ENCODE measurements around the gene DCST1. TPM values are rescaled to one million over a fixed set of nuclear protein-coding genes. Genes with fewer than 3 reads are reported as not detected.
A peak's percentile ranks its signal among the peaks of the same experiment; 100 is the strongest.

Gene DCST1
- total and polyA plus RNA-seq, 2 of the 13 experiments (the other 11 are each of a cell fraction or from before 2014, with no cell fraction given), result 0.04 TPM; not detected in 1

DNA sequence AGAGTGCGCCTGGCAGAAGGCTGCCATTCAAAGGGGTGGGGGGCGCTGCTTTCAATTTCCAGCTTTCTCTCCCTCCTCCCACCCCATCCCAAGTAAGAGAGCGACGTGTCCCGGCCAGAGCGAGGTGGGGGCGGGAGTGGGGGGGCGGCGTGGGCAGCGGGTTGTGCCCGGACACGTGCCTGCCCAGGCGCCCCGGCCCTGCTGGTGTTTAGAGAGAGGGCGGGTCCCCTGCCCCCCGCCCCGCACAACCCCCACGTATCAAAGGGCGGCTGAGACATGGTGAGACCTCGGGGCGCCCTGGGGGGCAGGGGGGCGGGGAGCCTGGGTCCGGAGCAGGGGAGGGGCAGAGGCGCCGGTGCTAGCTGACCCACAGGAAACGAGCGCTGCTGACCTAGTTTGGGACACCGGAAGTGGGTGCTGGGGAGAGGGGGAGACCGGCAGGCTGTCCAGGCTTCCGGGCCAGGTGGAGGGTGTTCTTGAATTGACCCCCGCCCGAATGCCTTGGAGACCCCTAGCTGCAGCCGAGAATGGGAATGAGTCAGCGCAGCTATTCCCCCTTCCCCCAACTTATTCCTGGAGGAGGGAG, 29.8 kb upstream of the DCST1 start (continued):
- TF ChIP-seq, protein P1, sequence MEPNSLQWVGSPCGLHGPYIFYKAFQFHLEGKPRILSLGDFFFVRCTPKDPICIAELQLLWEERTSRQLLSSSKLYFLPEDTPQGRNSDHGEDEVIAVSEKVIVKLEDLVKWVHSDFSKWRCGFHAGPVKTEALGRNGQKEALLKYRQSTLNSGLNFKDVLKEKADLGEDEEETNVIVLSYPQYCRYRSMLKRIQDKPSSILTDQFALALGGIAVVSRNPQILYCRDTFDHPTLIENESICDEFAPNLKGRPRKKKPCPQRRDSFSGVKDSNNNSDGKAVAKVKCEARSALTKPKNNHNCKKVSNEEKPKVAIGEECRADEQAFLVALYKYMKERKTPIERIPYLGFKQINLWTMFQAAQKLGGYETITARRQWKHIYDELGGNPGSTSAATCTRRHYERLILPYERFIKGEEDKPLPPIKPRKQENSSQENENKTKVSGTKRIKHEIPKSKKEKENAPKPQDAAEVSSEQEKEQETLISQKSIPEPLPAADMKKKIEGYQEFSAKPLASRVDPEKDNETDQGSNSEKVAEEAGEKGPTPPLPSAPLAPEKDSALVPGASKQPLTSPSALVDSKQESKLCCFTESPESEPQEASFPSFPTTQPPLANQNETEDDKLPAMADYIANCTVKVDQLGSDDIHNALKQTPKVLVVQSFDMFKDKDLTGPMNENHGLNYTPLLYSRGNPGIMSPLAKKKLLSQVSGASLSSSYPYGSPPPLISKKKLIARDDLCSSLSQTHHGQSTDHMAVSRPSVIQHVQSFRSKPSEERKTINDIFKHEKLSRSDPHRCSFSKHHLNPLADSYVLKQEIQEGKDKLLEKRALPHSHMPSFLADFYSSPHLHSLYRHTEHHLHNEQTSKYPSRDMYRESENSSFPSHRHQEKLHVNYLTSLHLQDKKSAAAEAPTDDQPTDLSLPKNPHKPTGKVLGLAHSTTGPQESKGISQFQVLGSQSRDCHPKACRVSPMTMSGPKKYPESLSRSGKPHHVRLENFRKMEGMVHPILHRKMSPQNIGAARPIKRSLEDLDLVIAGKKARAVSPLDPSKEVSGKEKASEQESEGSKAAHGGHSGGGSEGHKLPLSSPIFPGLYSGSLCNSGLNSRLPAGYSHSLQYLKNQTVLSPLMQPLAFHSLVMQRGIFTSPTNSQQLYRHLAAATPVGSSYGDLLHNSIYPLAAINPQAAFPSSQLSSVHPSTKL (CRISPR knock-in tag; IDR thresholded peaks at IDR 0.05), result peak; percentile 29; the same call in 1 of the 2 replicates
- TF ChIP-seq ZNF446 (CRISPR knock-in tag; IDR thresholded peaks at IDR 0.05) (no peak), MYC (CRISPR knock-in tag; IDR thresholded peaks at IDR 0.05; ENCODE audit: borderline replicate concordance) (peak; percentile 89), CBX2 (IDR thresholded peaks at IDR 0.05; ENCODE audit: low read depth, low read length) (no peak), CBX2 (CRISPR knock-in tag; IDR thresholded peaks at IDR 0.05; ENCODE audit: low read depth) (no peak), WIZ (CRISPR knock-in tag; IDR thresholded peaks at IDR 0.05) (no peak), ZEB1 (IDR thresholded peaks at IDR 0.05; ENCODE audit: insufficient replicate concordance, low read depth) (no peak), FOSL1 (CRISPR knock-in tag; IDR thresholded peaks at IDR 0.05; ENCODE audit: borderline replicate concordance) (no peak), U2AF2 (IDR thresholded peaks at IDR 0.05; ENCODE audit: low read depth, low read length) (no peak), HMGA1 (CRISPR knock-in tag; conservative IDR thresholded peaks at IDR 0.05) (no peak), FOXA3 (CRISPR knock-in tag; IDR thresholded peaks at IDR 0.05) (0 out of 2 replicates have a peak, but pooled peaks have one; percentile 34), ZNF619 (CRISPR knock-in tag; IDR thresholded peaks at IDR 0.05) (no peak), NR3C1 (CRISPR knock-in tag; IDR thresholded peaks at IDR 0.05) (no peak), GLMP (CRISPR knock-in tag; IDR thresholded peaks at IDR 0.05; ENCODE audit: borderline replicate concordance) (no peak), ZNF431 (CRISPR knock-in tag; IDR thresholded peaks at IDR 0.05; ENCODE audit: borderline replicate concordance, low read depth) (0 out of 2 replicates have a peak, but pooled peaks have one; percentile 0), ZNF510 (CRISPR knock-in tag; IDR thresholded peaks at IDR 0.05; ENCODE audit: low read depth) (no peak), ISL2 (CRISPR knock-in tag; IDR thresholded peaks at IDR 0.05) (0 out of 2 replicates have a peak, but pooled peaks have one; percentile 33), ZNF598 (CRISPR knock-in tag; IDR thresholded peaks at IDR 0.05; ENCODE audit: borderline replicate concordance) (no peak), NR1H2 (CRISPR knock-in tag; IDR thresholded peaks at IDR 0.05; ENCODE audit: borderline replicate concordance, low read depth) (no peak), ERF (CRISPR knock-in tag; IDR thresholded peaks at IDR 0.05) (0 out of 2 replicates have a peak, but pooled peaks have one; percentile 12), KAT8 (CRISPR knock-in tag; IDR thresholded peaks at IDR 0.05) (0 out of 2 replicates have a peak, but pooled peaks have one; percentile 31)
- TF ChIP-seq, protein P2, sequence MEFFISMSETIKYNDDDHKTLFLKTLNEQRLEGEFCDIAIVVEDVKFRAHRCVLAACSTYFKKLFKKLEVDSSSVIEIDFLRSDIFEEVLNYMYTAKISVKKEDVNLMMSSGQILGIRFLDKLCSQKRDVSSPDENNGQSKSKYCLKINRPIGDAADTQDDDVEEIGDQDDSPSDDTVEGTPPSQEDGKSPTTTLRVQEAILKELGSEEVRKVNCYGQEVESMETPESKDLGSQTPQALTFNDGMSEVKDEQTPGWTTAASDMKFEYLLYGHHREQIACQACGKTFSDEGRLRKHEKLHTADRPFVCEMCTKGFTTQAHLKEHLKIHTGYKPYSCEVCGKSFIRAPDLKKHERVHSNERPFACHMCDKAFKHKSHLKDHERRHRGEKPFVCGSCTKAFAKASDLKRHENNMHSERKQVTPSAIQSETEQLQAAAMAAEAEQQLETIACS (CRISPR knock-in tag; IDR thresholded peaks at IDR 0.05), result no peak
- TF ChIP-seq, protein P3, sequence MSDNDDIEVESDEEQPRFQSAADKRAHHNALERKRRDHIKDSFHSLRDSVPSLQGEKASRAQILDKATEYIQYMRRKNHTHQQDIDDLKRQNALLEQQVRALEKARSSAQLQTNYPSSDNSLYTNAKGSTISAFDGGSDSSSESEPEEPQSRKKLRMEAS (IDR thresholded peaks at IDR 0.05), result peak; percentile 67; the same call in 1 of the 2 replicates
- TF ChIP-seq, protein P4, sequence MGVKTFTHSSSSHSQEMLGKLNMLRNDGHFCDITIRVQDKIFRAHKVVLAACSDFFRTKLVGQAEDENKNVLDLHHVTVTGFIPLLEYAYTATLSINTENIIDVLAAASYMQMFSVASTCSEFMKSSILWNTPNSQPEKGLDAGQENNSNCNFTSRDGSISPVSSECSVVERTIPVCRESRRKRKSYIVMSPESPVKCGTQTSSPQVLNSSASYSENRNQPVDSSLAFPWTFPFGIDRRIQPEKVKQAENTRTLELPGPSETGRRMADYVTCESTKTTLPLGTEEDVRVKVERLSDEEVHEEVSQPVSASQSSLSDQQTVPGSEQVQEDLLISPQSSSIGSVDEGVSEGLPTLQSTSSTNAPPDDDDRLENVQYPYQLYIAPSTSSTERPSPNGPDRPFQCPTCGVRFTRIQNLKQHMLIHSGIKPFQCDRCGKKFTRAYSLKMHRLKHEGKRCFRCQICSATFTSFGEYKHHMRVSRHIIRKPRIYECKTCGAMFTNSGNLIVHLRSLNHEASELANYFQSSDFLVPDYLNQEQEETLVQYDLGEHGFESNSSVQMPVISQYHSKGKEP (CRISPR knock-in tag; IDR thresholded peaks at IDR 0.05), result no peak
